ENCODE measurements around the gene SLC25A23. TPM values are rescaled to one million over a fixed set of nuclear protein-coding genes. Genes with fewer than 3 reads are reported as not detected.

SLC25A23 gene
- total RNA-seq, 1 donor from 2014 or later, result 30.2 TPM

- TF ChIP-seq CTCF (IDR thresholded peaks at IDR 0.05; ENCODE audit: partially characterized antibody, unreplicated experiment), result no peak
- Mint-ChIP-seq H3K4me1 (ENCODE audit: low read depth, unreplicated experiment) (no peaks in the 10 kb centered on the region), H3K27ac (ENCODE audit: unreplicated experiment) (no peak overlapping the region), H3K4me3 (ENCODE audit: unreplicated experiment) (no peak overlapping the region), H3K27me3 (ENCODE audit: unreplicated experiment) (peaks cover under 1% of the 10 kb centered on the region), H3K36me3 (ENCODE audit: unreplicated experiment) (no peaks in the 10 kb centered on the region), H3K9me3 (ENCODE audit: unreplicated experiment) (no peaks in the 10 kb centered on the region)
- no peak for DNase-seq
Observed at GRCh38 chr19:6480848-6481415, 21.3 kb upstream of the SLC25A23 start.

GRCh38 chr19:6479836-6480398, 20.3 kb upstream of the SLC25A23 start:
- no peaks in the 10 kb centered on the region for H3K9me3 Mint-ChIP-seq (ENCODE audit: unreplicated experiment)
- no peak for TF ChIP-seq CTCF (IDR thresholded peaks at IDR 0.05; ENCODE audit: partially characterized antibody, unreplicated experiment)
- peaks cover 1% of the 10 kb centered on the region for H3K27me3 Mint-ChIP-seq (ENCODE audit: unreplicated experiment)
- H3K4me3 Mint-ChIP-seq (ENCODE audit: unreplicated experiment), result no peak overlapping the region
- H3K27ac Mint-ChIP-seq (ENCODE audit: unreplicated experiment), result no peak overlapping the region
- no peaks in the 10 kb centered on the region for H3K36me3 Mint-ChIP-seq (ENCODE audit: unreplicated experiment)
- no peak for DNase-seq
- H3K4me1 Mint-ChIP-seq (ENCODE audit: low read depth, unreplicated experiment), result no peaks in the 10 kb centered on the region

GRCh38 chr19:6478815-6479214, 19.2 kb upstream of the SLC25A23 start:
- H3K27me3 Mint-ChIP-seq (ENCODE audit: unreplicated experiment), result peaks cover 1% of the 10 kb centered on the region
- H3K36me3 Mint-ChIP-seq (ENCODE audit: unreplicated experiment), result peaks cover 4% of the 10 kb centered on the region
- no peak for DNase-seq
- H3K4me3 Mint-ChIP-seq (ENCODE audit: unreplicated experiment), result no peak overlapping the region
- H3K4me1 Mint-ChIP-seq (ENCODE audit: low read depth, unreplicated experiment), result no peaks in the 10 kb centered on the region
- TF ChIP-seq CTCF (IDR thresholded peaks at IDR 0.05; ENCODE audit: partially characterized antibody, unreplicated experiment), result no peak
- H3K27ac Mint-ChIP-seq (ENCODE audit: unreplicated experiment), result no peak overlapping the region
- H3K9me3 Mint-ChIP-seq (ENCODE audit: unreplicated experiment), result no peaks in the 10 kb centered on the region

GRCh38 chr19:6476896-6477431, 17.4 kb upstream of the SLC25A23 start:
- Mint-ChIP-seq H3K36me3 (ENCODE audit: unreplicated experiment) (peaks cover 4% of the 10 kb centered on the region), H3K27me3 (ENCODE audit: unreplicated experiment) (peaks cover 1% of the 10 kb centered on the region)

More at GRCh38 chr19:6476896-6477431, 17.4 kb upstream of the SLC25A23 start:
- no peak for DNase-seq
- Mint-ChIP-seq H3K4me1 (ENCODE audit: low read depth, unreplicated experiment) (no peaks in the 10 kb centered on the region), H3K4me3 (ENCODE audit: unreplicated experiment) (no peak overlapping the region), H3K9me3 (ENCODE audit: unreplicated experiment) (no peaks in the 10 kb centered on the region), H3K27ac (ENCODE audit: unreplicated experiment) (no peak overlapping the region)
- TF ChIP-seq CTCF (IDR thresholded peaks at IDR 0.05; ENCODE audit: partially characterized antibody, unreplicated experiment), result no peak
